ENCODE data around the gene ABLIM3. TPM values are rescaled to one million over a fixed set of nuclear protein-coding genes. Genes with fewer than 3 reads are reported as not detected.

ABLIM3 gene
- total RNA-seq, 6 experiments from 2014 or later: 29.3 to 54.1 (median 48.3) TPM

GRCh38 chr5:149299451-149300054 lies 158.3 kb downstream of the ABLIM3 start:
- Mint-ChIP-seq H3K9me3 (no peaks in the 10 kb centered on the region), H3K4me1 (ENCODE audit: low read depth) (peaks cover 47% of the 10 kb centered on the region), H3K27ac (no peak overlapping the region), H3K27me3 (ENCODE audit: insufficient read depth) (peaks cover 4% of the 10 kb centered on the region), H3K36me3 (ENCODE audit: low read depth) (no peaks in the 10 kb centered on the region), H3K4me3 (no peak overlapping the region)
- no peak for TF ChIP-seq CTCF (IDR thresholded peaks at IDR 0.05)
- DNase-seq: no peak

- no peak for TF ChIP-seq CTCF (IDR thresholded peaks at IDR 0.05)
These were observed 159.1 kb downstream of the ABLIM3 start for GRCh38 chr5:149300441-149300840.

GRCh38 chr5:149301049-149301743 lies 159.9 kb downstream of the ABLIM3 start:
- no peak for DNase-seq
- no peak for TF ChIP-seq CTCF (IDR thresholded peaks at IDR 0.05)
- no peaks in the 10 kb centered on the region for H3K9me3 Mint-ChIP-seq
- H3K4me3 Mint-ChIP-seq: no peak overlapping the region
- H3K27me3 Mint-ChIP-seq (ENCODE audit: insufficient read depth): peaks cover 1% of the 10 kb centered on the region; the same call in 1 of the 2 replicates
- peak overlapping the region; percentile 62 for H3K27ac Mint-ChIP-seq
- no peaks in the 10 kb centered on the region for H3K36me3 Mint-ChIP-seq (ENCODE audit: low read depth)
- H3K4me1 Mint-ChIP-seq (ENCODE audit: low read depth): peaks cover 46% of the 10 kb centered on the region

More at GRCh38 chr5:149300441-149300840, 159.1 kb downstream of the ABLIM3 start:
- Mint-ChIP-seq H3K36me3 (ENCODE audit: low read depth) (no peaks in the 10 kb centered on the region), H3K27me3 (ENCODE audit: insufficient read depth) (peaks cover 1% of the 10 kb centered on the region; the same call in 1 of the 2 replicates), H3K4me3 (no peak overlapping the region), H3K4me1 (ENCODE audit: low read depth) (peaks cover 47% of the 10 kb centered on the region), H3K9me3 (no peaks in the 10 kb centered on the region), H3K27ac (no peak overlapping the region)
- DNase-seq: no peak

GRCh38 chr5:149301744-149302380 lies 160.6 kb downstream of the ABLIM3 start:
- H3K4me1 Mint-ChIP-seq (ENCODE audit: low read depth): peaks cover 39% of the 10 kb centered on the region

GRCh38 chr5:149302641-149303040 lies 161.3 kb downstream of the ABLIM3 start:
- H3K4me3 Mint-ChIP-seq: no peak overlapping the region
- H3K27ac Mint-ChIP-seq: peak overlapping the region; percentile 62
- H3K4me1 Mint-ChIP-seq (ENCODE audit: low read depth): peaks cover 33% of the 10 kb centered on the region
- H3K9me3 Mint-ChIP-seq: no peaks in the 10 kb centered on the region
- no peak for DNase-seq
- TF ChIP-seq CTCF (IDR thresholded peaks at IDR 0.05): no peak
- no peaks in the 10 kb centered on the region for H3K36me3 Mint-ChIP-seq (ENCODE audit: low read depth)
- H3K27me3 Mint-ChIP-seq (ENCODE audit: insufficient read depth): peaks cover 1% of the 10 kb centered on the region; the same call in 1 of the 2 replicates

More at GRCh38 chr5:149301744-149302380, 160.6 kb downstream of the ABLIM3 start:
- peaks cover 1% of the 10 kb centered on the region; the same call in 1 of the 2 replicates for H3K27me3 Mint-ChIP-seq (ENCODE audit: insufficient read depth)
- no peak overlapping the region; the same call in 1 of the 2 replicates for H3K4me3 Mint-ChIP-seq
- H3K9me3 Mint-ChIP-seq: no peaks in the 10 kb centered on the region
- no peak for TF ChIP-seq CTCF (IDR thresholded peaks at IDR 0.05)
- no peaks in the 10 kb centered on the region for H3K36me3 Mint-ChIP-seq (ENCODE audit: low read depth)
- peak; percentile 93 for DNase-seq
- H3K27ac Mint-ChIP-seq: peak overlapping the region; percentile 62

All from HFFc6 (cell line).